Measurements from ENCODE around the gene SYTL1. TPM values are rescaled to one million over a fixed set of nuclear protein-coding genes. Genes with fewer than 3 reads are reported as not detected.
A peak's percentile ranks its signal among the peaks of the same experiment; 100 is the strongest.

SYTL1 gene
- total RNA-seq, 2 experiments from 2014 or later = 60.7 to 85.3 TPM

GRCh38 chr1:27355683-27356082, 13.9 kb downstream of the SYTL1 start:
- Mint-ChIP-seq H3K27ac (peak overlapping the region; percentile 93), H3K36me3 (no peaks in the 10 kb centered on the region), H3K9me3 (ENCODE audit: low read depth) (no peaks in the 10 kb centered on the region), H3K4me3 (peak overlapping the region; percentile 73), H3K4me1 (peaks cover 44% of the 10 kb centered on the region), H3K27me3 (peaks cover 8% of the 10 kb centered on the region)
- no peak for ATAC-seq
- DNase-seq = no peak
- CTCF ChIA-PET = interaction anchor here (0.6 to 8.2 kb wide), 11 partner anchors 12 to 60 kb away, joined by 3 to 136 read pairs (median 5); partner anchors contain the start of genes GPR3, MAP3K6 and SYTL1

- ATAC-seq = no peak
- CTCF ChIA-PET = interaction anchor here (0.6 to 8.2 kb wide), 10 partner anchors 12 to 60 kb away, joined by 3 to 136 read pairs (median 17); partner anchors contain the start of genes GPR3, MAP3K6 and SYTL1
- H3K4me3 Mint-ChIP-seq = peak overlapping the region; percentile 73
- H3K4me1 Mint-ChIP-seq = peaks cover 44% of the 10 kb centered on the region
- peaks cover 8% of the 10 kb centered on the region for H3K27me3 Mint-ChIP-seq
- peak overlapping the region; percentile 93 for H3K27ac Mint-ChIP-seq
- no peaks in the 10 kb centered on the region for H3K36me3 Mint-ChIP-seq
- H3K9me3 Mint-ChIP-seq (ENCODE audit: low read depth) = no peaks in the 10 kb centered on the region
- DNase-seq = no peak
Observed at GRCh38 chr1:27356277-27356618, 14.4 kb downstream of the SYTL1 start.

DNA sequence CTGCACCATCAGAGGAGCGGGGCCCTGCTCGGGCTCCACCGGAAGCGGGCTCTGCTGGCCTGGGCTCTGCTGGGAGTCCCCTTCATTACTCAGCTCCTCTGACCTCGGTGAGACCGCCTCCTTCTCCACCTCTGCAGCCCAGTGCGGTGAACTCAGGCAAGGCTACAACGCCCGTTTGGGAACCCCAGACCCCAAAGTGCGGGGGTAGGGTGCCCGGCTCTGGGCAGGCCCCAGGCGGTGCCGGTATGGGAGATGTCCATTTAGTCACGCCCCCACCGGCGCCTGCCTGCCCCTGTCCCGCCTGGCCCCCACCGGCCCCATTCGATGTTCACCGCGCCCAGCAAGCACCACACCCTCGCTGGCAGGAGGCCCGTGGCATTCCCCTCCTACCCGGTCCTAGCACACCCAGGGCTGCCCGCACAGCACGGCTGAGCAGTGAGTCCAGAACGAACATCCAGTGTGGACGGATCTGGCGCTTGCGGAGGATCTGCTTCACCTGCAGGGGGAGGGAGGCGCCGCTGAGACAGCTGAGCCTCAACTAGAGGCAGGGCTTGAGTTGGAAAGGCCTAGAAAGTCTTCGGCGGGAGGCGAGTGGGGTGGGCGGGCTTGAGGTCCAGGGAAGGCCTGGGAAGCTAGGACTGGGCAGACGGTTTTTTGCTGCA, 14.9 kb downstream of the SYTL1 start:
- CTCF ChIA-PET = interaction anchor here (0.6 to 8.2 kb wide), 41 partner anchors 8 to 348 kb away, joined by 3 to 136 read pairs (median 4); partner anchors contain the start of genes CD164L2, FCN3, GPR3 and MAP3K6
- no peaks in the 10 kb centered on the region for H3K36me3 Mint-ChIP-seq
- peak; percentile 74 for DNase-seq
- H3K4me3 Mint-ChIP-seq = peak overlapping the region; percentile 73
- no peaks in the 10 kb centered on the region for H3K9me3 Mint-ChIP-seq (ENCODE audit: low read depth)
- peak; percentile 38 for ATAC-seq
- H3K27me3 Mint-ChIP-seq = peaks cover 8% of the 10 kb centered on the region
- H3K4me1 Mint-ChIP-seq = peaks cover 44% of the 10 kb centered on the region
- peak overlapping the region; percentile 93 for H3K27ac Mint-ChIP-seq

DNA sequence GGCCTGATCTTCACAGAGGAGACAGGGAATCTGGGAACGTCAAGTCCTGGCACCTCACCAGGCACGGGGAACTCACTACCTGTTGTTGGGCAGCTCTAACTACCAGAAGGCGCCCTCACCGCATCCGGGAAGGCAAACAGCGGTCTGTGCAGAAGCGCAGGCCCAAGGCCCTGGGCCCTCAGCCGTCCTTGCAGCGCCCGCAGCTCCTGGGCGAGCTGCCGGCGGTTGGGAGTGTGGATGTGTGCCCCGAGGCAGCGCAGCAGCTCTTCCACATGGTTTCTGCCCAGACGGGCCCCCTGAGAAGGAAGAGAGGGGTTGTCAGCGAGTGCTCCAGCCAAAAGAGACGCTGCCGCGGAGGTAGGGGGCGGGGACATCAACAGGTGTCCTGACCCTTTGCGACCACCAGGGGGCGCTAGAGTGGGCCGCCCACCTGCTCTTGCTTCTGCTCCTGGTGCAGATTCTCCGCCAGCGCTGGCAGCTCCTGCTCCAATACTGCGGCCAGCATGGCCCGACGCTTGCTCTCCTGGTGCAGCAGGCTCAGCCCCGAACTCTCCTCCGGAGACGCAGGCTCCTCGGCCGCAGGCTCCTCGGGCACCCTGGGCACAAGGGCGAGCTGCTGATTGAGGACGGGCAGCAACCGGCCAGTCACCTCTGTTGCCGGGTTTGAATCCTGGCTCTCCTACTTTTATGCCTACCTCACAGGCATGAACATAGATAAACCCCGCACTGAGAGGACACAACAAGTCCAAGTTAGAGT, 15.6 kb downstream of the SYTL1 start:
- peaks cover 44% of the 10 kb centered on the region for H3K4me1 Mint-ChIP-seq
- CTCF ChIA-PET = interaction anchor here (0.6 to 8.2 kb wide), 42 partner anchors 8 to 348 kb away, joined by 3 to 136 read pairs (median 5); partner anchors contain the start of genes CD164L2, FCN3, GPR3 and IFI6
- H3K36me3 Mint-ChIP-seq = no peaks in the 10 kb centered on the region
- no peaks in the 10 kb centered on the region for H3K9me3 Mint-ChIP-seq (ENCODE audit: low read depth)
- DNase-seq (peak; percentile 87), ATAC-seq (peak; percentile 76)
- peaks cover 8% of the 10 kb centered on the region for H3K27me3 Mint-ChIP-seq
- H3K4me3 Mint-ChIP-seq = peak overlapping the region; percentile 73
- peak overlapping the region; percentile 93 for H3K27ac Mint-ChIP-seq

GRCh38 chr1:27358038-27358927, 16.5 kb downstream of the SYTL1 start:
- DNase-seq = no peak
- peaks cover 8% of the 10 kb centered on the region for H3K27me3 Mint-ChIP-seq
- no peak overlapping the region for H3K4me3 Mint-ChIP-seq
- H3K36me3 Mint-ChIP-seq = no peaks in the 10 kb centered on the region
- ATAC-seq = no peak
- H3K27ac Mint-ChIP-seq = no peak overlapping the region
- no peaks in the 10 kb centered on the region for H3K9me3 Mint-ChIP-seq (ENCODE audit: low read depth)
- peaks cover 44% of the 10 kb centered on the region for H3K4me1 Mint-ChIP-seq
- CTCF ChIA-PET = interaction anchor here (0.8 to 8.2 kb wide), 32 partner anchors 9 to 314 kb away, joined by 3 to 136 read pairs (median 5); partner anchors contain the start of genes CD164L2, FCN3, GPR3 and IFI6

GRCh38 chr1:27358928-27359313, 17.1 kb downstream of the SYTL1 start:
- Mint-ChIP-seq H3K9me3 (ENCODE audit: low read depth) (no peaks in the 10 kb centered on the region), H3K4me1 (peaks cover 44% of the 10 kb centered on the region), H3K27me3 (peaks cover 8% of the 10 kb centered on the region), H3K36me3 (no peaks in the 10 kb centered on the region), H3K4me3 (no peak overlapping the region), H3K27ac (peak overlapping the region; percentile 5)
- CTCF ChIA-PET = interaction anchor here (1.3 to 8.2 kb wide), 12 partner anchors 10 to 304 kb away, joined by 4 to 136 read pairs (median 25); partner anchors contain the start of genes CD164L2, MAP3K6 and SYTL1
- DNase-seq = no peak
- no peak for ATAC-seq

DNA sequence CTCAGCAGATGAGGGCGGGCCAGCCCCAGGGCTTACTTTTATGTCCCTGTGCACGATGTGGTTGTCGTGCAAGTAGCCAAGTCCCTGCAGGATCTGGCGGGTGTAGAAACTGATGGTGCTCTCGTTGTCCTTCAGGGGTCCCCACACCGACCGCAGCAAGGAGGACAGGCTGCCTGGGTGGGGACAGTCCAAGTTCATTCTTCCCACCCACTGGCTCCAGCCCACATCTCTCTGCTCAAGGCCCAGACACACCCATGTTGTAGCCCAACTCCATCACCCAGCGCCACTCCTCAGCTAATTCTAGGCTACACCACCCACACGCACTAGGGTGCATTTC, 18.0 kb downstream of the SYTL1 start:
- peaks cover 8% of the 10 kb centered on the region for H3K27me3 Mint-ChIP-seq
- no peaks in the 10 kb centered on the region for H3K9me3 Mint-ChIP-seq (ENCODE audit: low read depth)
- no peak overlapping the region for H3K27ac Mint-ChIP-seq
- DNase-seq (no peak), ATAC-seq (no peak)
- peaks cover 47% of the 10 kb centered on the region for H3K4me1 Mint-ChIP-seq
- H3K36me3 Mint-ChIP-seq = no peaks in the 10 kb centered on the region
- peak overlapping the region; percentile 53 for H3K4me3 Mint-ChIP-seq
- CTCF ChIA-PET = interaction anchor here (1.2 to 8.2 kb wide), 7 partner anchors 9 to 303 kb away, joined by 4 to 136 read pairs (median 29); partner anchors contain the start of genes CD164L2, MAP3K6 and SYTL1

DNA sequence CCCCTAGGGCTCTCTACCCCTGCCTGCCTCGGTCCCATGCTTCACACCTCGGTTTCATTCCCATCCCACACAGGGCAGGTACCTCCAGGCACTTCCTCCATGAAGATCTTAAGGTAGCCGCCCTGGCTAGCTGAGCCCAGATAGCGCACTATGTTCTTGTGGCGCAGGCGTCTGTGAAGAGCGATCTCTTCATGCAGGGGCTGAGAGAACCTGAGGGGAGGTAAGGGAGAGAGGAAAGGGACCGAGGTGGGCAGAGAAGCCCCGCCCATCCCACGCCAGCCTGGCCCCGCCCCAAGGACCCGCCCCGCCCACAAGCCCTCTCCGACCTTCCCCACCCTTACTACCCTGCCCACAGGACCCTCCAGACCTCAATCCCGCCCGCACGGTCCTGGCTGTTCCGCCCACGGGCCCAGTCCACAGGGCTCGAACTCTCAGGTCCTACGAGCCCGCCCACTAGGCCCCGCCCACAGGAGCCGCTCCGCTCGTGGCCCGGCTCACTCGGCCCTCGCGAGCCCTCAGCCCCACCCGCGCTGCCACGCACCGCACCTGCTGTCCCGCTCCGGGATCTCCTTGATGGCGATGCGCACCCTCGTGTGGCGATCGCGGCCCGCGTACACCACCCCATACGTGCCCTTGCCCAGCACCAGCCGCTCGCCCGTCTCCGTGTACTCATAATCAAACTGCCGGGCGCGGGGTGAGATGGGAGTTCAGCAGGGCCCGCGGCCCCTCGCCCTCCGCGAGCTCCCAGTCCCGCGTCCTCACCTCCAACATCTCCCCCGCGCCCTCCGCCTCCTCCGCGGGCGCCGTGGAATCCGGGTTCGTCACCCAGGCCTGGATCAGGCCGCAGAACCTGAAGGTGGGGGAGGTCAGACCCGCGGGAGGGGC, 18.6 kb downstream of the SYTL1 start:
- Mint-ChIP-seq H3K36me3 (no peaks in the 10 kb centered on the region), H3K27me3 (peaks cover 8% of the 10 kb centered on the region), H3K4me3 (peak overlapping the region; percentile 53), H3K4me1 (peaks cover 49% of the 10 kb centered on the region), H3K9me3 (ENCODE audit: low read depth) (no peaks in the 10 kb centered on the region), H3K27ac (no peak overlapping the region)
- CTCF ChIA-PET = interaction anchor here (1.2 to 8.2 kb wide), 8 partner anchors 8 to 302 kb away, joined by 4 to 136 read pairs (median 25); partner anchors contain the start of genes CD164L2, MAP3K6 and SYTL1
- peak; percentile 60 for DNase-seq
- peak; percentile 32 for ATAC-seq

DNA sequence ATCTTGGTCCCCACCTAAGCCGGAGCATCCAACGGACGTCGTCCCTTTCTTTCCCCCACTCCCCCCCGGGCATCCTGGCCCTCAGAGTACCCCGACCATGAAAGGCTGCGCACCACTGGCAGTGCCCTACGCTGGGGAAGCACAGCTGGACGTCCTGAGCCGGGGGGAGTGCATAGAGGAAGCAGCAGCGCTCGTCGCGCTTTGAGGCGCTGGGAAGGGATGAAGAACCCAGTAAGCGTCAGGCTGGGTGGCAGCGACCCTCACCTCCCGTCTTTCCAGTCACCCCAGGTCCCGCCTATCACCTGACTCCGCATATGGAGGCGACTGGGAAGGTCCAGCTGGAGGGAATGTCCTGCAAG, 19.2 kb downstream of the SYTL1 start:
- H3K27me3 Mint-ChIP-seq = peaks cover 8% of the 10 kb centered on the region
- H3K27ac Mint-ChIP-seq = no peak overlapping the region
- H3K9me3 Mint-ChIP-seq (ENCODE audit: low read depth) = no peaks in the 10 kb centered on the region
- ATAC-seq (no peak), DNase-seq (no peak)
- peak overlapping the region; percentile 53 for H3K4me3 Mint-ChIP-seq
- no peaks in the 10 kb centered on the region for H3K36me3 Mint-ChIP-seq
- H3K4me1 Mint-ChIP-seq = peaks cover 45% of the 10 kb centered on the region
- CTCF ChIA-PET = interaction anchor here (1.3 to 2.1 kb wide), 3 partner anchors 28 to 64 kb away, joined by 3 to 8 read pairs (median 5); no protein-coding TSS in a partner anchor

- Mint-ChIP-seq H3K27ac (no peak overlapping the region), H3K4me3 (no peak overlapping the region), H3K27me3 (peaks cover 8% of the 10 kb centered on the region), H3K36me3 (no peaks in the 10 kb centered on the region), H3K4me1 (peaks cover 39% of the 10 kb centered on the region), H3K9me3 (ENCODE audit: low read depth) (no peaks in the 10 kb centered on the region)
- CTCF ChIA-PET = interaction anchor here (1.3 to 2.1 kb wide), 4 partner anchors 29 to 64 kb away, joined by 3 to 8 read pairs (median 5); no protein-coding TSS in a partner anchor
- DNase-seq (no peak), ATAC-seq (no peak)
Observed at GRCh38 chr1:27361553-27361952, 19.7 kb downstream of the SYTL1 start.

DNA sequence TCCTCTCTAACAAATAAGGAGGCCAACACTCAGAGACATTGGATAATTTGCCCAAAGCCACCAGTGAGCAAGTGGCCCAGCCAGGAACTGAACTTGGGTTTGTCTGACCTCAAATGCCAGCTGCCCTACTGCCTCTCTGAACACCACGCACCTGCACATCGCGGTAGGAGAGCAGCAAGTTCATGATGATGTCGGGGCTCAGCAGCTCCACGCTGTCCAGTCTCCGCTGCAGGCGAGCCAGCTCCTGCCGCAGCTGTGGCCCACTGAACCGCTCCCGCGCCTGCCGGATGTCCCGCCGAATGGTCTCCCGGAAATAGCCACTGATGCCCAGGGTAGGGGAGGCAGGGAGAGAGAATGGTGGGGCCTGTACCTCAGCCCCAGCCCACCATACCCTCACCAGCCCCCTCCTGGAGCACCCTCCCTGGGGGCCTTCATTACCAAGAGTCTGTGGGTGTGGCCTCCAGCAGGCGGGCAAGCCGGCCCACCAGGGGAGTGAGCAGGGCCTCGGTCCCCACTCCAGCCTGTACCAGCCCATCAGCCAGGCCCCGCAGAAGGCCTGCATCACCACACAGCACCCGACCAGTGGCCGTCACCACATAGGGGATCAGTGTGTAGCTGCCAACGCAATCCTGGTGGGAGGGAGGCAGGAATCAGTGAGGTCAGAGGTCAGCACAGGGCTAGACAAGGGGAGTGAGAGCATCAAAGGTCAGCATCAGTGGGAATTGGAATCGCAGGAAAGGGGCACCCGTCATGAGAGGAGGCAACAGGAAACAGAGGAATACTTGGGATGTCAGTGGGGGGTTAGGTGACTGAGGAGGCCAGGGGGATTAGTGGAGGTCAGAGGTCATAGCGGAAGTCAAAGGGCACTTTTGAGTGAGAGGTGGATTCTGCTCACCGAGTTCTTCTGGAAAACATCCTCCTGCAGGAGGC, 22.2 kb downstream of the SYTL1 start:
- Mint-ChIP-seq H3K4me1 (peaks cover 31% of the 10 kb centered on the region), H3K9me3 (ENCODE audit: low read depth) (no peaks in the 10 kb centered on the region), H3K36me3 (no peaks in the 10 kb centered on the region), H3K27me3 (peaks cover 11% of the 10 kb centered on the region), H3K4me3 (no peak overlapping the region), H3K27ac (no peak overlapping the region)
- no peak for DNase-seq
- ATAC-seq = no peak
- CTCF ChIA-PET = interaction anchor here (1.1 to 9.1 kb wide), 5 partner anchors 7 to 41 kb away, joined by 3 to 127 read pairs (median 24); partner anchors contain the start of gene GPR3
